ENCODE data around the gene GMNN.

GMNN gene

DNA sequence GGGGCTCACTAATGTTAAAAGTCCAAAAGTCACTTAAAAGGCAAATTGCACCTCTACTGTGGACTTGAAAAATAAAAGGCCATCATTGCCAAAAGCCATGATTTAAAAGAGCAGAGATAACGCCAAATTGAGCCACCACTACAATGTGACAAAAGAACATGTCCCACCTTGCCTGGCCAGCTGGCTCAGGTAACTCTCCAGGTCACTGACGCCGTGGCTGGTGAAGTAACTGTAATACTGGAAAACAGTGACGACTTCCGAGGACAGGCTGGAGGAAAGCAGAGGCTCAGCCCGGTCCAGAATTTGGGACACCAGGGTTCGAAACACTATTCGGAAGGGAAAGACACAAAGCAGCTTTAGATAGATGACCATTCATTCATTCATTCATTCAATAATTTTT, 53.2 kb downstream of the GMNN start:
- 84 to 85% methylated on average over 8 of the region's 8 CpGs for WGBS, 2 experiments
- H3K36me3 ChIP-seq (ENCODE audit: control insufficient read depth, insufficient read depth, low read length): no peaks in the 10 kb centered on the region

DNA sequence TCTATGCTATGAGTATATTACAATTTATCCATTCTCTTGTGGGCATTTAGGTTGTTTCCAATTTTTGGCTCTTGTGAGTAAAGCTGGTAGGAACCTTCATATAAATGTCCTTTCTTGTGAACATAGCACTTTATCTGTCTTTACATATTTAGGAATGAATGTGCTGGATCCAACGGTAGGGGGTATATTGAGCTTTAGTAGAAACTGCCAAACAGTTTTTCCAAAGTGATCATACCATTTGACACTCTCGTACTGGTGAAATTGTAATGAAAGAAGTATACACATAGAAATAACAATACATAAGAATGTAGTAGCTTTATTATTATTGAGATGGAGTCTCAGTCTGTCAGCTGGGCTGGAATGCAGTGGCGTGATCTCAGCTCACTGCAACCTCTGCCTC, 54.9 kb downstream of the GMNN start:
- Histone ChIP-seq H3K4me1 (ENCODE audit: control insufficient read depth, insufficient read depth, low read length) (no peaks in the 10 kb centered on the region), H3K9me3 (ENCODE audit: control insufficient read depth, low read length) (no peaks in the 10 kb centered on the region), H3K4me3 (ENCODE audit: insufficient read depth, low read depth, low read length) (no peak overlapping the region), H3K27ac (ENCODE audit: insufficient read depth, low read depth, low read length, poor library complexity, severe bottlenecking) (no peak overlapping the region), H3K27me3 (ENCODE audit: control insufficient read depth, insufficient read depth, low read length, poor library complexity, severe bottlenecking) (no peaks in the 10 kb centered on the region), H3K36me3 (ENCODE audit: control insufficient read depth, insufficient read depth, low read length) (no peaks in the 10 kb centered on the region)
- 94 to 97% methylated on average over 2 of the region's 3 CpGs for WGBS, 2 experiments

More for the DNA sequence above, 53.2 kb downstream of the GMNN start:
- Histone ChIP-seq H3K27me3 (ENCODE audit: control insufficient read depth, insufficient read depth, low read length, poor library complexity, severe bottlenecking) (no peaks in the 10 kb centered on the region), H3K4me1 (ENCODE audit: control insufficient read depth, insufficient read depth, low read length) (no peaks in the 10 kb centered on the region), H3K9me3 (ENCODE audit: control insufficient read depth, low read length) (no peaks in the 10 kb centered on the region), H3K27ac (ENCODE audit: insufficient read depth, low read depth, low read length, poor library complexity, severe bottlenecking) (no peak overlapping the region), H3K4me3 (ENCODE audit: insufficient read depth, low read depth, low read length) (no peak overlapping the region)

GRCh38 chr6:24831771-24832716, 57.3 kb downstream of the GMNN start:
- no peaks in the 10 kb centered on the region for H3K4me1 ChIP-seq (ENCODE audit: control insufficient read depth, insufficient read depth, low read length)
- H3K4me3 ChIP-seq (ENCODE audit: insufficient read depth, low read depth, low read length): no peak overlapping the region
- H3K27me3 ChIP-seq (ENCODE audit: control insufficient read depth, insufficient read depth, low read length, poor library complexity, severe bottlenecking): no peaks in the 10 kb centered on the region
- WGBS, 2 experiments: 91 to 93% methylated on average over 10 of the region's 10 CpGs
- H3K36me3 ChIP-seq (ENCODE audit: control insufficient read depth, insufficient read depth, low read length): no peaks in the 10 kb centered on the region
- H3K9me3 ChIP-seq (ENCODE audit: control insufficient read depth, low read length): no peaks in the 10 kb centered on the region
- H3K27ac ChIP-seq (ENCODE audit: insufficient read depth, low read depth, low read length, poor library complexity, severe bottlenecking): no peak overlapping the region

DNA sequence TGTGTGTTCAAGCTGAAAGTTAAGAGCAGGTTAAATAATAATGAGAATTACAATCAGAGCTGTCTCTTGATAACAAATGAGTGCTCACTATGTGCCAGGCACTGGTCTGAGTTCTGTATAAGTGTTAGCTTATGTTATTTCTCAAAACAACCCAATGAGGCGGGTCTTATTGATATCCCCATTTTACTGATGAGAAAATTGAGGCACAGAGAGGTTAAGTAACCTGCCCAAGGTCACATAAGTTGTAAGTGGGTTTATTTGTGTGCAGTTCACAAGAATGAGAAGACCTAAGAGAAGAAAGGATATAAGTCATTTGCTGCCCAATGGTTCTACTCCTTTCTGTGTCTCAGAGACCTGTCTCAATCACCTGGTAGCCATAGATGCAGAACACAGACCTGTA, 58.1 kb downstream of the GMNN start:
- no peak overlapping the region for H3K27ac ChIP-seq (ENCODE audit: insufficient read depth, low read depth, low read length, poor library complexity, severe bottlenecking)
- H3K36me3 ChIP-seq (ENCODE audit: control insufficient read depth, insufficient read depth, low read length): no peaks in the 10 kb centered on the region
- H3K4me3 ChIP-seq (ENCODE audit: insufficient read depth, low read depth, low read length): no peak overlapping the region
- H3K9me3 ChIP-seq (ENCODE audit: control insufficient read depth, low read length): no peaks in the 10 kb centered on the region
- 100% methylated on average over 1 of the region's 1 CpG for WGBS, 2 experiments
- H3K4me1 ChIP-seq (ENCODE audit: control insufficient read depth, insufficient read depth, low read length): no peaks in the 10 kb centered on the region
- H3K27me3 ChIP-seq (ENCODE audit: control insufficient read depth, insufficient read depth, low read length, poor library complexity, severe bottlenecking): no peaks in the 10 kb centered on the region

- Histone ChIP-seq H3K4me1 (ENCODE audit: control insufficient read depth, insufficient read depth, low read length) (no peaks in the 10 kb centered on the region), H3K36me3 (ENCODE audit: control insufficient read depth, insufficient read depth, low read length) (no peaks in the 10 kb centered on the region), H3K9me3 (ENCODE audit: control insufficient read depth, low read length) (no peaks in the 10 kb centered on the region), H3K4me3 (ENCODE audit: insufficient read depth, low read depth, low read length) (no peak overlapping the region), H3K27me3 (ENCODE audit: control insufficient read depth, insufficient read depth, low read length, poor library complexity, severe bottlenecking) (no peaks in the 10 kb centered on the region), H3K27ac (ENCODE audit: insufficient read depth, low read depth, low read length, poor library complexity, severe bottlenecking) (no peak overlapping the region)
- 95 to 99% methylated on average over 3 to 4 of the region's 4 CpGs for WGBS, 2 experiments
These were observed 59.1 kb downstream of the GMNN start for GRCh38 chr6:24833711-24834386.

Data from ectodermal cell (in vitro differentiated cells).